ENCODE measurements around the gene CMSS1.

The CMSS1 gene

DNA sequence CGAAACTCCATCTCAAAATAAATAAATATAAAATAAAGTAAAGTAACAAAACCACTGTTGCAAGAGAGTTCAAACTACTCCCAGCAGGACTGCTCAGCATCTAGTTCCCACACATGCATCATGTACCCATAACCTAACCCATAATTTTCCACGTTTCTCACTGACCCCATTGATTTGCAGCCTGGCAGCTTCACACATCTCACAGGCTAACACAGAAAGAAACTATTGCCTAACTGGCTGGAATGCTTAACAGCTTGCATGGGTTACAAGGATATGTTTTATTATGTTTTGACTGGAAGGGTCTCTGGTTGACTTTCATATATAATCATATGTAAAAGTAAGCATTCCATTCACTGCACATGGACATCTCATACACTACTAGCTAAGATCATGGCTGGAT, 387.5 kb downstream of the CMSS1 start:
- in situ Hi-C loops (cut with MboI; ENCODE audit: low sequenced_read_pairs, unreplicated experiment): no loop called here
- DNase-seq (ENCODE audit: low spot score): no peak
- TF ChIP-seq, protein P1, sequence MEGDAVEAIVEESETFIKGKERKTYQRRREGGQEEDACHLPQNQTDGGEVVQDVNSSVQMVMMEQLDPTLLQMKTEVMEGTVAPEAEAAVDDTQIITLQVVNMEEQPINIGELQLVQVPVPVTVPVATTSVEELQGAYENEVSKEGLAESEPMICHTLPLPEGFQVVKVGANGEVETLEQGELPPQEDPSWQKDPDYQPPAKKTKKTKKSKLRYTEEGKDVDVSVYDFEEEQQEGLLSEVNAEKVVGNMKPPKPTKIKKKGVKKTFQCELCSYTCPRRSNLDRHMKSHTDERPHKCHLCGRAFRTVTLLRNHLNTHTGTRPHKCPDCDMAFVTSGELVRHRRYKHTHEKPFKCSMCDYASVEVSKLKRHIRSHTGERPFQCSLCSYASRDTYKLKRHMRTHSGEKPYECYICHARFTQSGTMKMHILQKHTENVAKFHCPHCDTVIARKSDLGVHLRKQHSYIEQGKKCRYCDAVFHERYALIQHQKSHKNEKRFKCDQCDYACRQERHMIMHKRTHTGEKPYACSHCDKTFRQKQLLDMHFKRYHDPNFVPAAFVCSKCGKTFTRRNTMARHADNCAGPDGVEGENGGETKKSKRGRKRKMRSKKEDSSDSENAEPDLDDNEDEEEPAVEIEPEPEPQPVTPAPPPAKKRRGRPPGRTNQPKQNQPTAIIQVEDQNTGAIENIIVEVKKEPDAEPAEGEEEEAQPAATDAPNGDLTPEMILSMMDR (IDR thresholded peaks at IDR 0.05; ENCODE audit: borderline replicate concordance, control extremely low read depth, extremely low read depth, insufficient read depth, missing control alignments): no peak

DNA sequence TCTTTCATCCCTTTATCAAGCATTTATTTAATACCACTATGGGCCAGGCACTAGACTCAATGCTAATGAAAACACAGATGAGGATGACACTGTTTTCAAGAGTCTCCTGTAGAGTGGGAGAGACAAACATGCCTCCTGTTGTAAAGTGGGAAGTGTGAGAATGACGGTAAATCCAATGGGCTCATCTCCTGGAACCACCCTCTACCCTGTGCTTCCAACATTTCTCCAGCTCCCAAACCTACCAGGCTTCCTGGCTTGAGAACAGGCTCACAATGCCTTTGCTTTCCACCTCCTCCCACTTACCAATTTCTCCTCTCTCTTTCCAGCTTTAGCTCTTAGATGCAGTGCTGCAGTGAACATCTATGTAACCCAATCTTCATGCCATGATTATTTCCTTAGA, 389.0 kb downstream of the CMSS1 start:
- TF ChIP-seq, protein P1 (IDR thresholded peaks at IDR 0.05; ENCODE audit: borderline replicate concordance, control extremely low read depth, extremely low read depth, insufficient read depth, missing control alignments): no peak
- in situ Hi-C loops (cut with MboI; ENCODE audit: low sequenced_read_pairs, unreplicated experiment): no loop called here
- no peak for DNase-seq (ENCODE audit: low spot score)

DNA sequence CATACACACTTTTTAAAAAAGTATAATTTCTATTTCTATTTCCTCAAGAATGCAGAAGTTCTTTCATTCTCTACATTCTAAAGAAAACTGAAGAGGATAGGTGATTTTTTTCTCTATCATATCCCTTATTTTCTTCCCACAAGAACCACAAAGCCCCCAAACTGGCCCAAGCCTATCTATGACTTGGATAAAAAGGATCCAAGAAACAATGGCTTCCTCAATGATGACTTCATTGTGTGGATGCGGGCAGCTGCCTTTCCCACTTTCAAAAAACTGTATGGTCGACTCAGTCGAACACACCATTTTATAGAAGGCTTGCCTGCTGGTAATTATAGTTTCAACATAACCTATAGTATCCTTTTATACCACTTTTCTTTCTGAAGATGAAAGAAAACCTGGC, 390.2 kb downstream of the CMSS1 start:
- in situ Hi-C loops (cut with MboI; ENCODE audit: low sequenced_read_pairs, unreplicated experiment): no loop called here
- DNase-seq (ENCODE audit: low spot score): no peak
- TF ChIP-seq, protein P1 (IDR thresholded peaks at IDR 0.05; ENCODE audit: borderline replicate concordance, control extremely low read depth, extremely low read depth, insufficient read depth, missing control alignments): no peak

DNA sequence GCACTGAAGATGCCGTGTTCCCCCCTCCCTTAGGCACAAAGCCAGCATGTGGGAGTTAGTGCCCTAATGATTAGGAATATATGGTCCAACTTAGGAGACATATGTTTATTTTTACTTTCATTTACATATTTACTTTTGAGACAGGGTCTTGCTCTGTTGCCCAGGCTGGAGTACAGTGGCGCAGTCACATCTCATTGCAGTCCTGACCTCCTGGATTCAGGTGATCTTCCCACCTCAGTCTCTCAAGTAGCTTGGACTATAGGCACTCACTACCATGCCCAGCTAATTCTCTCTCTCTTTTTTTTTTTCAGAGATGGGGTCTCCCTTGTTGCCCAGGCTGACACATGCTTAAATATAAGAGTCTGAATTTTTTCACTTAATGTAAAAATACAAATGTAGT, 391.5 kb downstream of the CMSS1 start:
- TF ChIP-seq, protein P1 (IDR thresholded peaks at IDR 0.05; ENCODE audit: borderline replicate concordance, control extremely low read depth, extremely low read depth, insufficient read depth, missing control alignments): no peak
- in situ Hi-C loops (cut with MboI; ENCODE audit: low sequenced_read_pairs, unreplicated experiment): no loop called here
- DNase-seq (ENCODE audit: low spot score): no peak

DNA sequence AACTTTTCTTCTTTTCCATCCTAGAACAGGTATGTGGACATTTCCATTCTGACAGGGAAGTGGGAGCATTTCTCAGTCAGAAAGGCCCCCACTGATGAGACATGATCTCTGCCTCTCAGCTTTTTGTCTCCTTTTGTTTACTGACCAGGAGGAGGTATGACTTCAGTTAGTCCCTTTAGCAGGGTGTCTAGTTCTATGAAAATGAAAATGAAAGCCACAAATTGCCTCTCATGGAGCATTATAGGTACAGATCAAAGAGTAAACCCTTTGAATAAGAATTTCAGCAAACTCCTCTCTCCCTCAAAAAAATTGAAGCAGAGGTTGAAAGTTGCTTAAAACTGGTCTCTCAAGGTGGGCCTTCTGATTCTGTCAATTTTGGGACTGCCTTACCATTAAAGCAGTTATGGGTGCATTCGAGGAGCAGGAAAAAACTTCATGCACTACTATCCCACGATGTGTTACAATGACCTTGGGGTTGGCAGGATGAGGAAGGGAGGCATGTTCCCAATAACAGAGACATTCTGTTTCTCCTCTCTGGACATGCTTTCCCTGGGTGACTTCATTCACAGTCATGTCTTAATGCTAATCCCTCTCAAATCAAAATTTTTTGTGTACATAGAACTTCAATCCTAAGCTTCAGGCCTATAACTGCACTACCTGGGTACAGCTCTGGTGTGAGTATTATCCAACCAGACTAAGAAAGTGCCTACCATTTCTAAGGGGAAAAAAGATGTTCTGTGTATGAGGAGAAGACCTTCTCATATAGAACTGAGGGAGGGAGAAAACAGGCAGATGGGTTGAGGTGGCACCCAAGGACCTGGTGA, 392.5 kb downstream of the CMSS1 start:
- peak; percentile 71 for DNase-seq (ENCODE audit: low spot score)
- TF ChIP-seq, protein P1 (IDR thresholded peaks at IDR 0.05; ENCODE audit: borderline replicate concordance, control extremely low read depth, extremely low read depth, insufficient read depth, missing control alignments): no peak
- in situ Hi-C loops (cut with MboI; ENCODE audit: low sequenced_read_pairs, unreplicated experiment): no loop called here

DNA sequence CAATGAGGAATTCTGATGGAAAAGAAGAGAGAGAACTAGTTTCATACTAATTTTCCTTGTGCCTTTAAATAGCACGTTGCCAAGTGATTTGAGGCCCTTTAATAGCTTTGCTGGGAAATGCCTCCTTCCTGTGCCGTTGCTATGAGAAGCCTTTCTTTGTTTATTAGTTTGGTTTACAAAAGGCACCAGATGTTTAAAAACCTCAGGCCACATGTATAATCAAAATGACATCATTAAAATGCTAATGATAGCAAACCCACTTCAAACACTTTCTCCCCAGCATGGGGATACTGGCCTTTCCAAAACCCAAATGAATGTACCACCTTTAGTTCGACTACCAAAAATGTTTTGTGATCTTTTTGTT, 393.1 kb downstream of the CMSS1 start:
- TF ChIP-seq, protein P1 (IDR thresholded peaks at IDR 0.05; ENCODE audit: borderline replicate concordance, control extremely low read depth, extremely low read depth, insufficient read depth, missing control alignments): no peak
- in situ Hi-C loops (cut with MboI; ENCODE audit: low sequenced_read_pairs, unreplicated experiment): no loop called here
- no peak for DNase-seq (ENCODE audit: low spot score)
